Uterus (tissue), 4 donors: Measurements from ENCODE around the gene LACC1. TPM values are rescaled to one million over a fixed set of nuclear protein-coding genes. Genes with fewer than 3 reads are reported as not detected.

Source experiments
- DNase-seq, 2 donors: peaks; one replicate each; pipeline ENCODE4 v3.0.0-alpha.2; 2019 to 2020
- H3K27ac ChIP-seq, 2 donors: fragments of 200-600 bp; sonication (generic); 1 replicate in 1 of 2; 2 replicates in 1 of 2; pipeline ENCODE4 v1.5.1; 2016 to 2018
- H3K27me3 ChIP-seq, 2 donors: fragments of 200-600 bp; sonication (generic); one replicate each; pipeline ENCODE4 v1.5.1; 2018 to 2019; ENCODE audit warnings: control low read depth in 1 of 2
- H3K36me3 ChIP-seq, 2 donors: fragments of 200-600 bp; sonication (generic); one replicate each; pipeline ENCODE4 v1.5.1; 2019; ENCODE audit warnings: control low read depth in 1 of 2
- H3K4me1 ChIP-seq, 2 donors: fragments of 200-600 bp; sonication (generic); one replicate each; pipeline ENCODE4 v1.5.1; 2018 to 2019; ENCODE audit warnings: control low read depth in 1 of 2
- H3K4me3 ChIP-seq, 2 donors: fragments of 200-600 bp; sonication (generic); 1 replicate in 1 of 2; 2 replicates in 1 of 2; pipeline ENCODE4 v1.5.1; 2018 to 2019; ENCODE audit warnings: mild to moderate bottlenecking in 1 of 2
- H3K9me3 ChIP-seq, 2 donors: fragments of 200-600 bp; sonication (generic); one replicate each; pipeline ENCODE4 v1.5.1; 2019; ENCODE audit warnings: control low read depth in 1 of 2
- POLR2A ChIP-seq, 2 donors: fragments of 450-650 bp; IDR thresholded peaks; one replicate each; pipeline ENCODE4 v1.6.1; 2016; ENCODE audit warnings: antibody characterized with exemption in 2 of 2, mild to moderate bottlenecking in 1 of 2, moderate library complexity in 1 of 2
- intact Hi-C: fragments of 100-400 bp; cut with DNase I; formaldehyde crosslinking; loops from one replicate; pipeline ENCODE4 v1.15.1; 2023; ENCODE audit warnings: low total_unique reads
- total RNA-seq, 4 donors: library from RNA; depleted of rRNA in 3 of 4; stranded (reverse); fragments of >200 nt in 3 of 4; gene quantifications; one replicate each; pipeline versions ENCODE4 v1.1.0 to v1.2.4, GENCODE V29; 2014 to 2023
- TF ChIP-seq, protein P1 (sequence below), 4 experiments: fragments of 200-600 bp in 2 of 4; fragments of 450-650 bp in 2 of 4; sonication (generic) in 2 of 4; IDR thresholded peaks; one replicate each; pipeline ENCODE4 v1.5.1; 2016 to 2019; ENCODE audit warnings: antibody characterized with exemption in 4 of 4, mild to moderate bottlenecking in 2 of 4, moderate library complexity in 1 of 4
- donor health status: DM: yes; HTN: yes; CAD: no.

The LACC1 gene
- total RNA-seq, 4 donors from 2014 or later, result 1.0 to 7.7 (median 5.4) TPM

DNA sequence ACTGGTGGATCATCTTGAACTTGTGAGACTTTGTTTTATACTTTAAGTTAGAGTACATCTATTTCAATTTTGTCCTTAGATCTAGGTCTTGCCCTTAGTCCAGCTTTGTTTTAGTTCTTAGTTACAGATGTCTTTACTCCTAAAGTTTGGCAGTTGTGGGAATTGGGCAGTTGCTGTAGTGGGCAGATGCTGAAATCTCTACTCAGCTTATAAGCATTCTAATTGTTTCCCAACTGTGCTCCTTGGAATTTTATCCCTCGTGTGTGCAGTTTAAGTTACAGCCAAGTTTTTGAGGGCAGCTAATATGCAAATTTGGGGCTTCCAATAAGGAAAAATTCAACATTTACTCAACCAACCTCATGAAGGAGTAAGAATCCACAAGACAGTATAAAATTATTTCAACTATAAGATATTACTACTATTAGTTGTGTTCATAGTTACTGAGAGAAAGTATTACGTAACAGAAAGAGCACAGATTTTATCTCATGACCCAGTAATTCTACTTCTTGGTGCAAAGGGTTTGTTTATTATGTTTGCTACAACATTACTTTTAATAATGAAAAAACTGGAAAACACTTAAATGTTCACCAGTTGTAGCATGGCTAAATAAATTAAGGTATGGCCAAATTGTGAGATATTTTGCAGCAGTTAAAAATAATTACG is 33.1 kb upstream of the LACC1 start:
- H3K4me3 ChIP-seq, result no peak overlapping the region
- H3K36me3 ChIP-seq, result no peaks in the 10 kb centered on the region
- no peak for DNase-seq
- peaks cover 0 to 6% of the 10 kb centered on the region in 2 donors for H3K9me3 ChIP-seq
- H3K27ac ChIP-seq, result no peak overlapping the region
- H3K4me1 ChIP-seq, result no peaks in the 10 kb centered on the region
- intact Hi-C loops, result no loop called here
- no peaks in the 10 kb centered on the region for H3K27me3 ChIP-seq
- TF ChIP-seq, protein P1, sequence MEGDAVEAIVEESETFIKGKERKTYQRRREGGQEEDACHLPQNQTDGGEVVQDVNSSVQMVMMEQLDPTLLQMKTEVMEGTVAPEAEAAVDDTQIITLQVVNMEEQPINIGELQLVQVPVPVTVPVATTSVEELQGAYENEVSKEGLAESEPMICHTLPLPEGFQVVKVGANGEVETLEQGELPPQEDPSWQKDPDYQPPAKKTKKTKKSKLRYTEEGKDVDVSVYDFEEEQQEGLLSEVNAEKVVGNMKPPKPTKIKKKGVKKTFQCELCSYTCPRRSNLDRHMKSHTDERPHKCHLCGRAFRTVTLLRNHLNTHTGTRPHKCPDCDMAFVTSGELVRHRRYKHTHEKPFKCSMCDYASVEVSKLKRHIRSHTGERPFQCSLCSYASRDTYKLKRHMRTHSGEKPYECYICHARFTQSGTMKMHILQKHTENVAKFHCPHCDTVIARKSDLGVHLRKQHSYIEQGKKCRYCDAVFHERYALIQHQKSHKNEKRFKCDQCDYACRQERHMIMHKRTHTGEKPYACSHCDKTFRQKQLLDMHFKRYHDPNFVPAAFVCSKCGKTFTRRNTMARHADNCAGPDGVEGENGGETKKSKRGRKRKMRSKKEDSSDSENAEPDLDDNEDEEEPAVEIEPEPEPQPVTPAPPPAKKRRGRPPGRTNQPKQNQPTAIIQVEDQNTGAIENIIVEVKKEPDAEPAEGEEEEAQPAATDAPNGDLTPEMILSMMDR (IDR thresholded peaks at IDR 0.05), result no peak
- no peak for TF ChIP-seq POLR2A (IDR thresholded peaks at IDR 0.05)

DNA sequence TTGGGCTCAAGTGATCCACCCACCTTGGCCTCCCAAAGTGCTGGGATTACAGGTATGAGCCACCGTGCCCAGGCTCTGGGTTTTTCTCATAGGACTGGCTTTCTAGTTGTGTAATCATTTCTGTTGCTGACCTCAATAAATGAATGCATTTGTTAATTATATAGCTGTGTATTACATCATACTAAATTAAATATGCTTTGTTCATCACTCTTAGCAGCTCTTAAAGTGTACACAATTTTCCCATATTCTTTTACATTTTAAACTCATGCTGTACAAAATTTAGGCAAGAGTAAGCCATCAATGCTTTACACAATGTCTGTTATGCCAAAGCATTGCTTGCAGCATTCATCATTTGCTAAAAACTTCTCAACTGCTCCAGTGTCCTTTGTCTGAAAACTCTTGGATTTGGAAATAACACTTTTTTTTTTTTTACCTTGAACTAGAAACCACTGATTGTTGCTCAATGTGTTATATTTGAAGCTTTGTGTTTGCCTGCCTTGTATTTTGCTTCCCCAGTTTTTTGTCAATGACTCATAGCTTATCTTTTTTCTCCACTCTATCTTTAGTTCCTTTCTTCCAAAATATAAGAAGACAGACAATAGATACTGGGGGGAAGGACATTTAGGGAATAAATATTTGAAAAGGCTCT is 31.6 kb upstream of the LACC1 start:
- H3K27me3 ChIP-seq, result no peaks in the 10 kb centered on the region
- peaks cover 0 to 19% of the 10 kb centered on the region in 2 donors for H3K9me3 ChIP-seq
- intact Hi-C loops, result no loop called here
- H3K36me3 ChIP-seq, result no peaks in the 10 kb centered on the region
- no peak overlapping the region for H3K4me3 ChIP-seq
- TF ChIP-seq, protein P1 (IDR thresholded peaks at IDR 0.05), result no peak
- TF ChIP-seq POLR2A (IDR thresholded peaks at IDR 0.05), result no peak
- no peaks in the 10 kb centered on the region for H3K4me1 ChIP-seq
- DNase-seq, result no peak
- H3K27ac ChIP-seq, result no peak overlapping the region

DNA sequence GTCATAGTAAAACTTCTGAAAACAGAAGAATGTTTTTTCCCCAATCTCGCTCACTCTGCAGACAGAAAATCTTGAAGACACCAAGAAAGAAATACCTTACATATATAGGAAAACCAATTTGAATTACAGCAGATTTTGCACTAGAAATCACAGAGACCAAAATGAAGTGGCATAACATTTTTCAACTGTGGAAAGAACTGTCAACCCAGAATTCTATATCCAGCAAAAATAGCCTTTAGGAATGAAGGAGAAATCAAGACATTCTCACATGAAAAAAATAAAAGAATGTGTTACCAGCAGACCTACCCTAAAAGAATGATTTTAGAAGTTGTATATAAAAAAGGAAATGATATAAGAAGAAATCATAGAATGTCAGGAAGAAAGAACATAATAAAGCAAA is 28.8 kb upstream of the LACC1 start:
- DNase-seq, result no peak
- Histone ChIP-seq H3K4me3 (no peak overlapping the region), H3K27me3 (no peaks in the 10 kb centered on the region), H3K4me1 (no peaks in the 10 kb centered on the region), H3K27ac (no peak overlapping the region), H3K9me3 (peaks cover 0 to 19% of the 10 kb centered on the region in 2 donors), H3K36me3 (no peaks in the 10 kb centered on the region)
- TF ChIP-seq, protein P1 (IDR thresholded peaks at IDR 0.05), result no peak
- no peak for TF ChIP-seq POLR2A (IDR thresholded peaks at IDR 0.05)
- intact Hi-C loops, result no loop called here

DNA sequence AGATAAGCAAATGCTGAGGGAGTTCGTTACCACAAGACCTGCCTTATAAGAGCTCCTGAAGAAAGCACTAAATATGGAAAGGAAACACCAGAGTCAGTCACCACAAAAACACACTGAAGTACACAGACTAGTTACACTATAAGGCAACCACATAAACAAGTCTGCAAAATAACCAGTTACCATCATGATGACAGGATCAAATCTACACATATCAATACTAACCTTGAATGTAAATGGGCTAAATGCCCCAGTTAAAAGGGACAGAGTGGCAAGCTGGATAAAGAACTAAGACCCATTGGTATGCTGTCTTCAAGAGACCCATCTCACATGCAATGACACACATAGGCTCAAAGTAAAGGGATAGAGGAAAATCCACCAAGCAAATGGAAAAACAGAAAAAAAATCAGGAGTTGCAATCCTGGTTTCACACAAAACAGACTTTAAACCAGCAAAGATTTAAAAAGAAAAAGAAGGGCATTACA is 26.7 kb upstream of the LACC1 start:
- no peaks in the 10 kb centered on the region for H3K36me3 ChIP-seq
- no peak for DNase-seq
- H3K4me1 ChIP-seq, result no peaks in the 10 kb centered on the region
- intact Hi-C loops, result no loop called here
- TF ChIP-seq, protein P1 (IDR thresholded peaks at IDR 0.05), result no peak
- no peak for TF ChIP-seq POLR2A (IDR thresholded peaks at IDR 0.05)
- H3K27ac ChIP-seq, result no peak overlapping the region
- H3K4me3 ChIP-seq, result no peak overlapping the region
- no peaks in the 10 kb centered on the region for H3K27me3 ChIP-seq
- peaks cover 0 to 19% of the 10 kb centered on the region in 2 donors for H3K9me3 ChIP-seq

DNA sequence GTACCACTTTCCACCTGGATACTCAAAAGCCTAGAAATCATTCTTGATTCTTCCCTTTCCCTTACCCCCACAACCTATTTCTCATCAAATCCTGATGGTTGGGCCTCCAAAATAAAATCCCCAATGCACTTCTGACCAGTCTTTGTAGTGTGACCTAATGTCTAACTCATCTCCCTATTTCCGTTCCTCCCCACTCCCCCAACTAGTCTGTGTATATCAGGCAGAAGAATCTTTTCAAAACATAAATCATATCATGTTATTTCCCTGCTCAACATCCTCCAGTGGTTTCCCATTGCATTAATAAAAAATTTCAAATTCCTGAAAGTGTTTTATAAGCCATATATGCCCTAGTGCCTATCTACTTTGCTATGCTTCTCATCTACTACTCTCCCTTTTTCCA is 17.8 kb upstream of the LACC1 start:
- Histone ChIP-seq H3K4me1 (no peaks in the 10 kb centered on the region), H3K9me3 (no peaks in the 10 kb centered on the region)

More for the DNA sequence above, 17.8 kb upstream of the LACC1 start:
- no peaks in the 10 kb centered on the region for H3K36me3 ChIP-seq
- H3K27me3 ChIP-seq, result no peaks in the 10 kb centered on the region
- DNase-seq, result no peak
- no peak overlapping the region for H3K4me3 ChIP-seq
- intact Hi-C loops, result no loop called here
- no peak overlapping the region for H3K27ac ChIP-seq
- no peak for TF ChIP-seq POLR2A (IDR thresholded peaks at IDR 0.05)
- TF ChIP-seq, protein P1 (IDR thresholded peaks at IDR 0.05), result no peak
